Stimulated activated CD8-positive, alpha-beta memory T cell treated with anti-CD3 and anti-CD28 coated beads, Interleukin-12 subunit alpha, Interleukin-12 subunit beta, amount 100 ng/mL, for 24 hours (primary cell): ENCODE data around the gene FBXO7.
A peak's percentile ranks its signal among the peaks of the same experiment; 100 is the strongest.
"Not testable (repeated sequence)": the region's sequence is repeated elsewhere in the genome, so short reads cannot be mapped to it uniquely, and the experiment has no call there.

ENCODE experiments used
- DNase-seq: peaks from one replicate; pipeline ENCODE4 v3.0.0-alpha.2; 2020; ENCODE audit errors: extremely low read depth

FBXO7 gene

GRCh38 chr22:32474635-32475467 lies at the start of gene FBXO7:
Gene FBXO7 (plus strand): TSS chr22:32474811. CDS start chr22:32475003, 192 bp downstream.
- DNase-seq, result peak; percentile 66

- DNase-seq, result no peak
Observed at GRCh38 chr22:32426881-32427280, 47.7 kb upstream of the FBXO7 start.

DNA sequence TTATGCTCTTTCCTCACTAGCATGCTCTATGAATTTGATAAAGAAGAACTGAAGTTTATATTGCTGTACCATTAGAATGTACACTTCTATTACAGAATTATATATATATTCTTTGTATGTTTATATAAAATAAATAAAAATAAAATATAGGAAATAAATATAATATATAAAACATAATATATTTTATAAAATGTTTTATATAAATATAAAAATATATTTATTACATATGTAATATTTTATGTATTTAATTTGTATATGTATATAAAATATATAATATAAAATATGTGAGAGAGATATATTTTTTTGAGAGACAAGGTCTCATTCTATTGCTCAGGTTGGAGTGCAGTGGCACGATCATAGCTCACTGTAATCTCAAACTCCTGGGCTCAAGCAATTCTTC lies 44.3 kb upstream of the FBXO7 start:
- DNase-seq, result no peak

- DNase-seq, result no peak
Observed at GRCh38 chr22:32444068-32444467, 30.5 kb upstream of the FBXO7 start.

DNA sequence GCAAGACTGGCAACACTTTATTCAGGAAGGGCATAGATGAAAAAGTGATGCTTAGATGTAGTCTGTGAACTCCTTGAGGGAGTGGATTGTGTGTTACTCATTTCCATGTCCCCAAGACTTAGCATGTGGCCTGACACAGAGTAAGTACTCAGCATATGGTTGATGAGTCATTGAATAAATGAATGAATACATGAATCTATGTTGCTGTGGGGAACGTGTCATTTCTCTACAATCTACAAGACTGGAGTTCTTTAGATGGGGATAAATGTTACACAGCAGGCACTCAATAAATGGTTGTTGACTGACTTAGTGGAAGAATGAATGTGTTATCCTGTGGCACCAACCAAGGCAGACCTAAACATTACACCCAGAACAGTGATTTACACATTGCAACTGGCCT lies 28.3 kb upstream of the FBXO7 start:
- no peak for DNase-seq

GRCh38 chr22:32448980-32449379 lies 25.6 kb upstream of the FBXO7 start:
- no peak for DNase-seq

GRCh38 chr22:32457031-32457430 lies 17.6 kb upstream of the FBXO7 start:
- DNase-seq, result no peak

- DNase-seq, result no peak
Observed at GRCh38 chr22:32462452-32462851, 12.2 kb upstream of the FBXO7 start.

DNA sequence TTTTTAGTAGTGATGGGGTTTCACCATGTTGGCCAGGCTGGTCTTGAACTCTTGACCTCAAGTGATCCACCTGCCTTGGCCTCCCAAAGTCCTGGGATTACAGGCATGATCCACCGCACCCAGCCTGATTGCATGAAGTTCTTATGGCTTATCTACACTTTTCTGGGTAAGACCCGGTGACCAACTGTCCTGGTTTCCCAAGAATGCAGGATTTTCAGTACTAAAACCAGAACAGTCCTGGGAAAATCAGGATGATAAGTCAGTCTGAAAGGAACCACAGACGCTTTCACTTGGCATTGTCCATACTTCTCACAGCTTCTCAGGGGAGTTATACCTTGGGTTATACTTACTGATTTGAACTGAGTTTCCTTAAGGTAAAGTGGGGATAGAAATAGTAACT lies 8.9 kb upstream of the FBXO7 start:
- no peak for DNase-seq

- DNase-seq, result no peak
Observed at GRCh38 chr22:32466496-32466895, 8.1 kb upstream of the FBXO7 start.

DNA sequence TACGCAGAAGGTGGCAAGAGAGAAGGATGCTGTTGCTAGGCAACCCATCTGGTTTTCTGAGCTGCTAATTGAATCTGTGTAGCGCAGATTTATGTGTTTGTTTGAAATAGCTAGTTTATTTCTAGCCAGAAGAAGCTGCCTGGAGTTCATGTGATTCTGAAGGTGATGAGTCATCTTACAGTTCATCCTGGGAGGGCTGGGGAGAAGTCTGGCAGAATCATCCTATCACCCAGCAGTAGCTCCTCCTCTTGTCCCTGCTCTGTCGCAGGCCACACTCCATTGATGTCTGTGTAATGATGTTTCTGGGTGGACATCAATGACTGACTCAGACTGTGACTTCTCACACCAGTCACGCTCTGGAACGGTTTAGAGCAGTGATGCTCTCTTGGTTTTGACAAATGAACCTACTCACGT lies 4.8 kb upstream of the FBXO7 start:
- no peak for DNase-seq

- DNase-seq, result no peak
Observed at GRCh38 chr22:32473388-32473952, 1.1 kb upstream of the FBXO7 start.

DNA sequence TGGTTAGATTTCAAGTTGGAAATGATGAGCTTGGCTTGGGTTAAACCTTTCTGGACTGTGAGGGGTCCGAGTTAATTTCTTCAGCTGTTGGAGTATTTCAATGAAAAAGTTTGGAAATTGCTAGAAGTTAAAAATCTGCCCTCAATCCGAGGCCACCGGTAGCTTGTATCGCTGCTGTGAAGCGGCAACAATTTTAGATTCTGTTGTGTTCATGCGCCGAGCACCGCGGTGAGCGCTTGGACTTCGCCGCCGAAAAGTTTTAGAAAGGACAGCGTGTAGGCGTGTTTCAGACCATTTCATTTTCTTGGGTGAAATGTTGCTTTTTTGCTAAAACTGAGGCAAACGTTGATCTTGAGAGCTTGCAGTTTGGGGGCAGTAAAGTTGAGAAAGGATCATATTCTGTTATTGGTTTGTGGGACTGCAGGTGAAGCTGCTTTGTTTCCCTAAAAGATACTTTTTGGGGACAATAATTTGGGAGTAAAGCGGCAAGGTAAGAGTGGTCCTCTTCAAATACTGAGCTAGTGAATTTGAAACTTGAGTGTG lies 928 bp downstream of the FBXO7 start:
- DNase-seq, result no peak

- no peak for DNase-seq
Observed at GRCh38 chr22:32476281-32477195, 1.9 kb downstream of the FBXO7 start.

DNA sequence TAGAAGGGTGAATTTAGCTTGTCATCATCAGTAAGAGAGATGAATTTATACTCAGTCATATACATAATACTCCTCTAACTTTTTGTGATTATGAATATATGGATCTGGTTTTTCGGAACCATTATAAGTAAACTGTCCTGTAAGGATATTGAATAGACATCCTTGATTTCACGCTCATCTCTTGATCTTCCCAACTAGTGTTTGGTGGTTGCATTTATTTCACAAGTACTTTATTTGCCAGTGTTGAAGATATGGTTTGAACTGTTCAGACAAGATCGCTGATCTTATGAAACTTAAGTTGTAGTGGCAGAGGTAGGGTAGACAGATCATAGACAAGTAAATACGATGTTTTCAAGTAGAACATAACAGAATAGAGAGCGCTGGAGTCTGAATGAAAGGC lies 3.0 kb downstream of the FBXO7 start:
- no peak for DNase-seq

- not testable (repeated sequence) for DNase-seq
Observed at GRCh38 chr22:32478552-32478951, 3.9 kb downstream of the FBXO7 start.

DNA sequence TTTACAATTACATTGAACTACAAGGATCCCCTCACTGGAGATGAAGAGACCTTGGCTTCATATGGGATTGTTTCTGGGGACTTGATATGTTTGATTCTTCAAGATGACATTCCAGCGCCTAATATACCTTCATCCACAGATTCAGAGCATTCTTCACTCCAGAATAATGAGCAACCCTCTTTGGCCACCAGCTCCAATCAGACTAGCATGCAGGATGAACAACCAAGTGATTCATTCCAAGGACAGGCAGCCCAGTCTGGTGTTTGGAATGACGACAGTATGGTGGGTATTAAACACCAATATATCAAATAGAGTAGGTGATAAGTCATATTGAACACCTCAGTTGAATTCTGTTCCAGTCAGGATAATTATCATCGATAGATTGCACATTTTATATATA lies 4.4 kb downstream of the FBXO7 start:
- DNase-seq, result no peak

GRCh38 chr22:32480238-32480637 lies 5.6 kb downstream of the FBXO7 start:
- no peak for DNase-seq

DNA sequence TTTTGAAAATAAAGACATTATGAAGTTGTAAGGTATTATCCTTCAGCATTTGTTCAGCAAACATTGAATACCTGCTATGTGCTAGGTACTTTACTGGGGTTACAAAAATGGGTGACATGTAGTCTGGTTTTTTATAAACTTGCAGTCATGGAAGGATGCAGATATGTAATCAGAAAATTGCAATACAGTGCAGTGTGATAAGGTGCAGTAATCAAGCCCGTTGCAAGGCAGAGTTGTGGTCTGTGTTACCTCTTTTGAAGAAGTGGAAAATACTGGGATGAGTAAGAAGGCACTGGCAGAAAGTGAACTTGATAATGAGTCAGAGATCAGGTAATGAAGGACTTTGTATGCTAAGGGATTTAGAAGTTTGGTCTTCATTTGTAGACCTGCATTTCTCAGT lies 8.1 kb downstream of the FBXO7 start:
- DNase-seq, result no peak

DNA sequence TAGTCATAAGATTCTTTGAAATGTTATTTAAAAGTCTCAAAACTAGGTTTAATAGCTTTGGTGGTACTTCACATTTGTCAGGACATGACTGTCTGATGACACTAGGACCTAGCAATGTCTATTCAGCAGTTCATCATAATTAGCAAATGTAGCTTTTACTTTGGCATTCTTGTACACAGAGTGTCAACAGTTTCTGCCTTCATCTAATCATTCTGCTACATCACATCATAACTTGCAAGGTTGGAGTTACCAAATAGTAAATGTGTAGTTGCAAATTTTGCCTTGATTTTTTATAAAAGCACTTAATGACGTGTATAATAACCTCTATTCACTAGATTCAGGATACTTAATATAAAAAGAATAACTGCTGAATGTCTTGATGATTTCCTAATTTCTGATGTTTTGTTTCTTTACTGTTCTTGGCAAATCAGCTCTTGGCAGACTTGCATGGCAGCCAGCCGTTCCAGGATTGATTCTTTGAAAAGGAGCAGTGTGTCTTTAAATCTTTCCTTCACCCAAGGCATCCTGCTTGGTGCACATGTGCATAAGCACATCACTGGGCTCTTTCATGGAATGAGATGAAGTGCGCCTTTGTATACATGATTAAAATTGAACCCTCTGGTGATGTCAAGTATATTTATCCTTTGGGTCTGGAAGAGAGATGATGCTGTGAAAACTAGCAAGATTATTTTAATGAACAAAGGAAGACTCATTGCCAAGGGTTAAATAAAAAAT lies 12.2 kb downstream of the FBXO7 start:
- no peak for DNase-seq

DNA sequence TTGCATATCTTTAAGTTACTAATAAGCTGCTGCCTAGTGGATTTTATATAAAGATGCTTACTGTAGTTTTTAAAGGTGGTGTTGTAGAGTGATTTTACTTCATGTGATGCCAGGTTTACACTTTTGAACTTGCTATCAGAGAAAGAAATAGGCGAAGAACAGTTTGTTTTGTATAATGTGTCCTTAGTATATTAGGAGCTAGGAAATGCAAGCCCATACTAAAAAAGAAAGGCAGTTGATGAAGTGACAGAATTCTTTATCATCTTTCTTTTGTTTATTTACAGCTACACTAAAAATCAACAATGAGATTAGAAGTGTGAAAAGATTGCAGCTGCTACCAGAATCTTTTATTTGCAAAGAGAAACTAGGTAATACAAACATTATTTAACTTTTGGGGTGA lies 12.8 kb downstream of the FBXO7 start:
- no peak for DNase-seq

DNA sequence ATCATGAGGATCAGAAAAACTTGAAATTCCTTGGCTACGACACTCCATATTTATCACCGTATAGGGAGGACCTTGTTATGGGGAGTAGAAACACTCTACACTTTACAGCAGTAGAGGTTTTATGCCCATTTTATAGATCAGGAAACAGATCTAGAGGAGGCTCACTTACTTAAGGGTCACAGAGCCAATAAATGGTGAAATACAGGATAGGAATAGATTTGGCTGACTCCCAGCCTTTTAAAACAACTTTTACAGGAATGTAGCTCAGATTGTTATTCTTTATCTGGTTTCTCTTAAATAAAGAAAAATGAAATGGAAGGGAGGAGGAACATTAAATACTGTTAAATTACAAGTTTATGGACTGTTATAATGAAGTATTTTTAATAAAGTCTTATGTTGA lies 14.8 kb downstream of the FBXO7 start:
- no peak for DNase-seq
